H1 (cell line): Measurements from ENCODE around the gene ARHGEF7.

Source experiments
- CHD2 ChIP-seq: IDR thresholded peaks from 2 replicates; pipeline ENCODE4 v1.6.1; 2012; ENCODE audit warnings: low read length, improper control_type of control experiment
- CHD7 ChIP-seq: fragments of 300-600 bp; sonication (generic); IDR thresholded peaks from 2 replicates; pipeline ENCODE4 v1.7.1; 2012; ENCODE audit warnings: low read length, moderate library complexity, mild to moderate bottlenecking, inconsistent platforms; ENCODE audit not compliant: insufficient replicate concordance
- CTCF ChIP-seq, 3 experiments: IDR thresholded peaks; 1 replicate in 2 of 3; 2 replicates in 1 of 3; pipeline versions ENCODE4 v1.5.1 to v1.6.1; 2011; ENCODE audit warnings: low read length in 3 of 3, mild to moderate bottlenecking in 3 of 3, inconsistent platforms in 2 of 3, low read depth in 1 of 3, moderate library complexity in 1 of 3; ENCODE audit not compliant: insufficient read depth in 1 of 3; ENCODE audit errors: control extremely low read depth in 1 of 3
- EP300 ChIP-seq, 2 experiments: IDR thresholded peaks; 1 replicate in 1 of 2; 2 replicates in 1 of 2; pipeline ENCODE4 v1.6.1; 2011 to 2012; ENCODE audit warnings: low read depth in 2 of 2, low read length in 2 of 2, mild to moderate bottlenecking in 2 of 2, borderline replicate concordance in 1 of 2, inconsistent platforms in 1 of 2, moderate library complexity in 1 of 2
- GABPA ChIP-seq: IDR thresholded peaks from 2 replicates; pipeline ENCODE4 v1.6.1; 2011; ENCODE audit warnings: mild to moderate bottlenecking, low read length, moderate library complexity, borderline replicate concordance; ENCODE audit not compliant: insufficient read depth
- JUND ChIP-seq: IDR thresholded peaks from 2 replicates; pipeline ENCODE4 v1.6.1; 2011; ENCODE audit warnings: mild to moderate bottlenecking, improper control_type of control experiment, low read length
- MAX ChIP-seq: IDR thresholded peaks from 2 replicates; pipeline ENCODE4 v1.6.1; 2012; ENCODE audit warnings: inconsistent platforms
- NRF1 ChIP-seq: IDR thresholded peaks from 2 replicates; pipeline ENCODE4 v1.6.1; 2011; ENCODE audit warnings: mild to moderate bottlenecking, low read depth, low read length, improper control_type of control experiment
- POLR2A ChIP-seq, 2 experiments: IDR thresholded peaks; 1 replicate in 1 of 2; 2 replicates in 1 of 2; pipeline ENCODE4 v1.6.1; 2011; ENCODE audit warnings: low read depth in 2 of 2, low read length in 2 of 2, mild to moderate bottlenecking in 2 of 2; ENCODE audit errors: control extremely low read depth in 1 of 2
- TEAD4 ChIP-seq: IDR thresholded peaks from 2 replicates; pipeline ENCODE4 v1.6.1; 2012; ENCODE audit warnings: low read depth, low read length, inconsistent platforms, mixed read lengths

- TF ChIP-seq MAX (no peak), JUND (no peak), CTCF (IDR thresholded peaks at IDR 0.05; ENCODE audit: control extremely low read depth in 1 of 3, insufficient read depth in 1 of 3, low read depth in 1 of 3, low read length in 3 of 3) (no peak), CHD7 (no peak), NRF1 (no peak), EP300 (IDR thresholded peaks at IDR 0.05; ENCODE audit: borderline replicate concordance in 1 of 2, low read depth in 2 of 2, low read length in 2 of 2) (no peak), TEAD4 (no peak), GABPA (no peak), POLR2A (IDR thresholded peaks at IDR 0.05; ENCODE audit: control extremely low read depth in 1 of 2, low read depth in 2 of 2, low read length in 2 of 2) (no peak), CHD2 (no peak)
These were observed 8.5 kb downstream of the ARHGEF7 start for GRCh38 chr13:111123649-111124048.
